COLO829 (cell line): ENCODE results near the gene GALNT16.

Source experiments
- DNase-seq: peaks from one replicate; pipeline ENCODE4 v3.0.0; 2012; ENCODE audit warnings: low spot score

Gene GALNT16

GRCh38 chr14:69405762-69406161 is 145.8 kb downstream of the GALNT16 start:
- DNase-seq: no peak
